Measurements from ENCODE around the gene LSM12.
A peak's percentile ranks its signal among the peaks of the same experiment; 100 is the strongest.
"Not testable (repeated sequence)": the region's sequence is repeated elsewhere in the genome, so short reads cannot be mapped to it uniquely, and the experiment has no call there.

LSM12 gene

DNA sequence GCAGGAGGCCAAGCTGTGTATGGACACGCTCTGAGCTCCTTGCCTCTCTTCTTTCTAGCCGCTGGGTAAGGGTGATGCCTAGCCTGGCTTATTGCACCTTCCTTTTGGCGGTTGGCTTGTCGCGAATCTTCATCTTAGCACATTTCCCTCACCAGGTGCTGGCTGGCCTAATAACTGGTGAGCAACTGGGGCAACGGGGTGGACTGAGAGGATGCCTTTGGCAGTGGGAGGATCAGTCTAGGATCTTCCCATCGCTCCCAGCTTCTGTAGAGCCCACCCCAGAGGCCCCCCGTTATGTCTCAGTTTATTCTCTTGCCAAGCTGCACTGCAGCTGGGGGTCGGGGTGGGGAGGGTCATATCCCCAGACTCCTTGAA, 8.4 kb upstream of the LSM12 start:
- no peak for DNase-seq

DNA sequence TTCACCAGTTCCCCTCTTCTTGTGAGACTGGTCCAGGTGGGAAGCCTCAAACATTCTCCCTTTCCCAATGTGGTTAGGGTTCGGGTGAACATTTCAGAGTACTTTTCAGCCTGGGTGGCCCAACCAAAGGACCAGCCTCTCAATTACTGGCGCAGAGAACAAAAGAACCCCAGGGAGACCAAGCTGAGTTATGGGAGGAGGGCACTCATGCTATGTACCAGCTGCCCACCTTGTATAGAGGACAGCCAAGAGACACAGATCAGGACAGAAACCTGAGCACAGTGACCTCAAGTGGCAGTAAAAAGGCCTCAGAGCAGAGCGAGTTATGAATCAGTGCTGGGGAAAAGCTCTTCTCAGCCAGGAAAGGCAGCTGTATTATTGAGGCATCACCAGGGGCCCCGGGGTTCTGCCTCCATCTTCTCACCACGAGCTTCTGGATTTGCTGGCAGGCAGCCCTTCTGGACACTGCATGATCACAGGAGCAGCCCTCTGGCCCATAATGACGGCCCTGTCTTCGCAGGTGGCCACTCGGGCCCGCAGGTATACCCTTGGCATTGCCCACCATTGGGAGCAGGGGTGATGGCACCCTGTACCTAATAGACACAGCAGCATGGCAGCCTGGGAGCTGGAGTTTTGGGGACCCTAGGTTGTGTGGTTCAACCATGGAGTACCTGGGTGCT, 7.9 kb upstream of the LSM12 start:
- DNase-seq, result peak; percentile 69

DNA sequence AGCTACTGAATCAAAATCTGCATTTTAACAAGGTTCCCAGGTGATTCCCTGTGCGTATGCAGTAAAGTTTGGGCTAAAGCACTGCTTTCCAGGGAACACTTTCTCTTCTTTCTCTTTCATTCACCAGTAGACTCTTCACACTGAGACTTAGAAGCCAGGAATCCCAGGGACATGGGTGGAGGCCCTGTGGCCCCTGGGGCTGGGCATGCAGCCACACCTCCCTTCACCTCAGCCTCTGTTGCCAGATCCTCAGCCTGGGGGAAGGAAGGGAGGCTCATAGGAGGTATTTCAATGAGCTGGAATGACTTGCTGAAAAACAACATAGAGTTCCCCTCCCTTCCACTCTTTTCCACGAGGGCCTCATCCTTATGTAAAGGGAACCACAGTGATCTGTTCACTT, 5.3 kb upstream of the LSM12 start:
- peak; percentile 45 for DNase-seq

DNA sequence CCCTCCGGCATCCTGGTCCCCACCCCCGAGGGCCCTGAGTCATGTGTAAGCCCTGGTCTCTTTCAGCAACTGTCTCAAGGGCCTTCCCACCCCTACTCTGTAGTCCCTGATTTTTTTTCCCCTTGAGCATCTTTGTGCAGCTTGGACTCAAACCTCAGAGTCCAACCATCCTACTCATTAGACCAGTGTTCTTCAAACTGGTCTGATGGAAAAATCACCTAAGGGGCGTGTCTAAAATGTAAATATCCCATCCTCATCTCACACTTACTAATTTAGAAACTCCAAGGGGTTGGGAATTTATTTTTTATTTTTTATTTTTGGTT, 4.7 kb upstream of the LSM12 start:
- DNase-seq, result no peak

DNA sequence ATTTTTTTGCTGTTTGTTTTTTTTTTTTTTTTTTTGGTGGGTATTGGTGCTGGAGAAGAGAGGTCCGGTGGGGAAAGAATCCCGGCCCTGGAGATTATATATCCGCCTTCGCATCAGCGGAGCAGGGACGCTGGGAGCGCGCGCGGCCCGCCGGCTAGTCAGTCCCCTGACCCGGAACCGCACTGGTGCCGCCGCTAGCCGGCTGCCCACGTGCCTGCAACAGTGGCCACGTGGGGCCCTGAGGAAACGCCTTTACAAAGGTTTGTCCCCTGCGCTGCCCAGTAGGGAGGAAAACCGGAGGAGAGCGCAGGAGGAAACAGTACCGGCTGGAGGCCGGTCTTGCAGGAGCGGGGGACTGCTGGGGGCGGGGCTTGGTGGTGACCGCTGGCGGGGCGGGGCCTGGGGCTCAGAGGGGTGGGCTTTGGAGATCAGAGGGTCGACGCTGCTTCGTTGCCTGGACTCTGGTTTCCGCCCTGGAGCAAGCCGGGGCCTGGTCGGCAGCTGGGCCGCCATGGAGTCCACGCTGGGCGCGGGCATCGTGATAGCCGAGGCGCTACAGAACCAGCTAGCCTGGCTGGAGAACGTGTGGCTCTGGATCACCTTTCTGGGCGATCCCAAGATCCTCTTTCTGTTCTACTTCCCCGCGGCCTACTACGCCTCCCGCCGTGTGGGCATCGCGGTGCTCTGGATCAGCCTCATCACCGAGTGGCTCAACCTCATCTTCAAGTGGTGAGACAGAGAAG, 4.2 kb upstream of the LSM12 start, which contains the start of gene G6PC3:
G6PC3 (plus strand) TSS at position 281 of the 743 bp plus-strand sequence; CDS start at position 512, 231 bp downstream.
- DNase-seq, result peak; percentile 100

DNA sequence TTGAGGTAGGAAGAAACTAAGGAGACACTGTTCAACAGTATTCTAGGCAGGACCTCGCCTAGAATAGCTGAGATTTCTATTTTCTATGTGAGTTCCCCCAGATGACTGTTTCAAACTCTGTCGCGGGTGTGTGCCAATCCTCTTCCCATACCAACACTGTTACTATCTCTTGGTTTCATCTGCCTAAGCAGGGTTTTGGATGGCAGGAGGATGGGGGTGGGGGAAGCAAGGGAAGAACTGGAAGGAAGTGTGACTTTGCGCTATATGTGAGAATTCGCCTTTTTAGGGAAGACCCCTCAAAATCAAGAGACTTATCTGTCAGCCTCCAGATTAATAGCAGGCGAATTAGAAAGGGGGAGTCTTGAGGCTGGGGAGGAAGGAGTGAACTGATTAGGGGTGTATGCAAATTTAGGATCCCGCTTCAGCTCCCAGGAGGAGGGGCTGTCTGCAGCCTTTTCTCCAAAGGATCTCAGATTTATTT, 3.5 kb upstream of the LSM12 start:
- no peak for DNase-seq

DNA sequence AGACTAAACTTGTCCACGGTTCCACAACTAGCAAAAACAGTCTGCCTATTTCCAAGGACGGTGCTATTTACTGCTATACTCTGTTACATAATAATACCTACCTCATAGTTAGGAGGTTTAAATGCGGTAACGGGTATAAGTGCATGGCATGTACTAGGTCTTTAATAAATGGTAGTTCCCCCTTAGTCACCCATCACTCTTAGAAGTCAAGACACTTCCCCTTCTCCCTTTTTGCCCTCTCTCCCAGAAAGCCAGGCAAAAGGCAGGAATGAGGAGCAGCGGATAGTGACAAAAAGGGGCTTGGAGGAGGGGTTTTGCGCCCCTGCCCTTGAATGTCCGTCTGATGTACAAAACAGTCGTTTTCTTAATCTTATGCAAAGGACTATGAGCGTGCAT, 1.1 kb upstream of the LSM12 start:
- no peak for DNase-seq

DNA sequence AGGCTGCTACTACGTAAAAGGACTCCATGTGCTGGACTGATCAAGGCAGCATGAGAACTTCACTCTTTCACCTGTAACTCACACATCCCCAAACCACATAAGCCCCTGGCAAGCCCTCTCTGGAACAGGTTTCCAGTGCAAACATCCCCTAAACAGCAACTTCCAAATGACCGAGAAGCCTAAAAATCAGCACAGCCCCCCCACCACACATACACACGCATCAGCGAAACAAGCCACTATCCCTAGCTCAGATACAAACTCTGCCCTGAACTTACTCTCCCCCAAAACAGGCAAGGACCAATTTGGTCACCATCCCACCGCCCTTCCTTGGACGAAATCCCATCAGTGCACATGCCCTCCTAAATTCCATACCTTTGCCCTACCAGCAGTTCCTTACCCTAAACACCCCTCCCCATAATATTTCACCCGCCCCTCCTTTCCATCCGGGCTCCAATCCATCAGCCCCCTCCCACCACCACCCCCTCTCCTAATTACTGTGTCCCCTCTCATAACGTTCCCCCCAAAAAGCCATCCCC, 735 bp downstream of the LSM12 start:
- DNase-seq, result no peak

DNA sequence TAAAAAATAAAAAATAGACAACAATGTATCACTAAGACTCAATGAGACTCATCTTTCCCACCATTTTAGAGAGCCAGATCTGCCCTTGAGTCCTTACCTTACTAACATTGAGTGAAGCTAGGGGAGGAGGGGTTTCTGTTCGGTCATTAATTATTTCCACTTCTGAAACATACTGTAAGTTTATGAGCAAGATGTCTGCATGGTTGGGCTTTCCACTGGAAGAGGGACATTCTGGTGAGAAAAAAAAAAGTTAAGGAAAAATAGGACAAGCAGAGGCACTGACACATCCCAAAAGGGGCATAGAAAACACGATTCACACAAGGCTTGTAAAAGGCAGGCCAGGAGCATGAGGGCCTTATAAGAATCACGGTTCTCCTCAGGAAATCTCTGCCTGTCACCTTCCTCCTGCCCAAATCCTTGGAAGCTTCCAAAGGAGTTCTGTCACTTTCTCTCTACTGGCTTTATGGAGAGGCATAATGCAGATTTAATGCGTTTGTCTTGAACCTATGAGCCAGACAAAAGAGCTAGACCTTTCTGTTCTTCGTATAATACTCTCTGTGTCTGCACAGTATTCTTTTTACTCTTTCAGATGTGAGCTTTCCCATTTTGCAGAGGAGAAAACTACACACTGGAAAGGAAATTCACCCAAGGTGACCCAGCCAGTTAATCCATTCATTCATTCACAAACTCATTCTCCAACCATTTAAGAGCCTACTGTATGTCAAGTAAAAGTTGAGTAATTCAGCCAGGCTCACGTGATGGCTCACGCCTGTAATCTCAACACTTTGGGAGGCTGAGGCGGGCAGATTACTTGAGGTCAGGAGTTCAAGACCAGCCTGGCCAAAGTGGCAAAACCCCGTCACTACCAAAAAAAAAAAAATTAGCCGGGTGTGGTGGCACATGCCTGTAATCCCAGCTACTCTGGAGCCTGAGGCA, 2.5 kb downstream of the LSM12 start:
- no peak for DNase-seq

DNA sequence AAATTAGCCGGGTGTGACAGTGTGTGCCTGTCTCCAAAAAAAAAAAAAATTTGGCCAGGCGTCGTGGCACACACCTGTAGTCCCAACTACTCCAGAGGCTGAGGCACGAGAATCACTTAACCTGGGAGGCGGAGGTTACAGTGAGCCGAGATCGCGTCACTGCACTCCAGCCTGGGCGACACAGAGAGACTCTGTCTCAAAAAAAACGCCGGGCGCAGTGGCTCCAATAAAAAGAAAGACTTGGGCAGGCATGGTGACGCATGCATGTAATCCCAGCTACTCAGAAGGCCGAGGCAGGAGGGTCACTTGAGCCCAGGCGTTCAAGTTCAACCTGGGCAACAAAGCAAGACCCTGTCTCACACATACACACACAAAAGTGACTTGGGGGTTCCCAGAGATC, 3.6 kb downstream of the LSM12 start:
- no peak for DNase-seq

DNA sequence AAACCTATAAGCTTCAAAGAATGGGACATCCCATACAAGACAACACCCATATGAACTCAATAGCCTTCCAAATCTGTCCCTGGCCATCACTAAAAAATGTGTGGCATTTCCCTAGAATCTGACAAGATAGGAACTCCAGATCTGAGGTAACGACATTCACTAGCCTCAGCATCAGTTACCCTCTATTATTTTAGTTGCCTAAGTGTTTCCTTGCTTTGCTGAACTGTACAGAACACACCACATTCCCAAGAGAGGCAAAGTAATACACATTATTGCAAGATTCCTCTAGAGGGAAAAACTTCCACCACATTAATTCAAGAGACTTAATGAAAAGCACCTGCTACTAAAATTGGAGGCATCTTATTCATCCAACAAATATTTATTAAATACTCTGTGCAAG, 5.0 kb downstream of the LSM12 start:
- no peak for DNase-seq

DNA sequence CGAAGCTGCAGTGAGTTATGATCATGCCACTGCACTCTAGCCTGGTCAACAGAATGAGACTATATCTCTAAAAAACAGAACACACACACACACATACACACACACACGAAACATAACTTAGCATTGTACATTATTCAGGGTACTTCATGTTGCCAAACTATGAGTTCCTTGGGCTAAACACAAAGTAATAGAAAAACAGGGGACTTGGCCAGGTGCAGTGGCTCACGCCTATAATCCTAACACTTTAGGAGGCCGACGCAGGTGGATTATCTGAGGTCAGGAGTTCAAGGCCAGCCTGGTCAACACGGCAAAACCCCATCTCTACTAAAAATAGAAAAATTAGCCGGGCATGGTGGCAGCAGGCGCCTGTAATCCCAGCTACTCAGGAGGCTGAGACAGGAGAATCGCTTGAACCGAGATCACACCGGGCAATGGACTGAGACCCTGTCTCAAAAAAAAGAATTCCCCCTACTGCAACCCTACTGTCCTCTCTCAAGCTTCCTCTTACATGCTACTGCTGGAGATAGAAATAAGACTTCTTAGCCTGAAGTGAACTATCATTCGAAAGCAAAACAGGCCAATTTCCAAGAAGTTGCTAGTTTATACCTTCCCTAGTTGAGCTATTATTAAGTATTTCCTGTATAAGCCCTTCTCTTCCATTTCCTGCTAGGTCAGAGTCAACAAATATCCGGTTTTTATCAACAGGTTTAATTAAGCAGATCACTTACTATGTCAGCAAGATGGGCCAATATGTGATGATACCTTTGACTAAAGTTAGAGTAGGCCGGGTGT, 7.2 kb downstream of the LSM12 start:
- DNase-seq, result no peak

DNA sequence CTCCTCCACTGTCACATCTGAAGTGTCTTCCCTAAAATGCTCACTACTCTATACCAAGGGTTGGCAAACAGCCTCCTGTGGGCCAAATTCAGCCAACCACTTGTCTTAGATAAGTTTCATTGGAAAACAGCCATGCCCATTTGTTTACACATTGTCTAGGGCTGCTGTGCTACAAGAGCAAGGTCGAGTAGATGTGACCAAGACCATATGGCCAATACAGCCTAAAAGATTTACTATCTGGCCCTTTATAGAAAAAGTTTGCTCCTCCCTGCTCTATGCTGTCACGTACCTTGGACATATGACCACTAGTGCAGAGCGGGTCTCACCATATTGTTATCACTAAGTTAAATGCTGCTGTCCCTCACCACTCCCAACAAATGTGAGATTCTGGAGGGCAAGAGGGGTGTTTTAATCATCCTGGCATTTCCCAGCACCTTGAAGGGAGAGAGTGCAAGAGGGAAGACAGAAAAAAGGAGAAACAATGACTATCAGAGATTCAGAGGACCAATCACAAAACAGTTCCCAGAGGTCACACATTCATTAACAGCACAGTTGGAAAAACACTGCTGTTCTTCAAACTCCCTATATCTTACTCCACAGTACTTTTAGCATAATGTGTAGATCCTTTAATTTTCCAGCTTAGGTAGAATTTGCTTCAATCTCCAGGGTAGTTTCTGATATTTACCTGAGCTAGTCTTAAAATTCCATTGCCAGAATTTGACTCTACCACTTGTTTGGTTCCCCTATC, 13.2 kb downstream of the LSM12 start:
- peak; percentile 95 for DNase-seq

DNA sequence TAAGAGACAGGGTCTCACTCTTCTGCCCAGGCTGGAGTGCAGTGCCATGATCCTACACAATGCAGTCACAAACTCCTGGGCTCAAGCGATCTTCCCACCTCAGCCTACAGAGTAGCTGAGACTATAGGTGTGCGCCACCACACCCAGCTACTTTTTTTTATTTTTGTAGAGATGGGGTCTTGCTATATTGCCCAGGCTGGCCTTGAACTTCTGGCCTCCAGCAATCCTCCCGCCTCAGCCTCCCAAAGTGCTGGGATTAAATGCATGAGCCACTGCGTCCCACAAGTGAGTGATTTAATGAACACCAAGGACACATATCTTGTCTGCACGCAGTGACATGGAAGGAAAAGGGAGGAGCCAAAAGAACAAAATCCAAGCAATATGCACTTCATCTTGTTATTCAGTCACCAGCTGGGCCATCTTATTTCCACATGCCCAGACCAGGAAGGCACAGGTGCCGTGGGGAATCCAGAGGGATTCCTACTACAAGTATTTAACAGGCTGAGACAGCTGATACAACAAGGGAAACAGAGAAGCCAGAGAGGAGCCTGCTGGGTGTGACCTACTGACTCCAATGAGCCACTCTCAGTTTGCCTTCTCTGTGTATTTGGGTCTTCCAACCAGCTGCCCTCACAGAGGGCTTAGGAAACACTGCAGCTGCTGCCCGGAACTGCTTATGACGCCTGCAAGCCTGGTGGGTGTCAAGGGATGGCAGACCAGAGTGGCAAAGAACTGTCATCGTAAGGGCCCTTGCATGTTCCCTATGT, 17.0 kb downstream of the LSM12 start:
- DNase-seq, result no peak

DNA sequence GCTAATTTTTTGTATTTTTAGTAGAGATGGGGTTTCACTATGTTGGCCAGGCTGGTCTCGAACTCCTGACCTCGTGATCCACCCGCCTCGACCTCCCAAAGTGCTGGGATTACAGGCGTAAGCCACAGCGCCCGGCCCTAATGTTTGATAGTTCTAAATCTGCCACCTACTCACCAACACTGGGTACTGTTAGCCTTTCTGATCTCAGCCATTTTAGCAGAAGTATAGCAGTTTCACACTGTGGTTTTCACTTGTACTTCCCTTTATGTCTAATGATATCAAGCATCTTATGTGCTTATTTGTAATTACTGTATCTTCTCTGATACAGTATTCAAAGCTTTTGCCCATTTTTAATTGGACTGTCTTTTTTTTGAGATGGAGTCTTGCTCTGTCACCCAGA, 19.6 kb downstream of the LSM12 start:
- not testable (repeated sequence) for DNase-seq

DNA sequence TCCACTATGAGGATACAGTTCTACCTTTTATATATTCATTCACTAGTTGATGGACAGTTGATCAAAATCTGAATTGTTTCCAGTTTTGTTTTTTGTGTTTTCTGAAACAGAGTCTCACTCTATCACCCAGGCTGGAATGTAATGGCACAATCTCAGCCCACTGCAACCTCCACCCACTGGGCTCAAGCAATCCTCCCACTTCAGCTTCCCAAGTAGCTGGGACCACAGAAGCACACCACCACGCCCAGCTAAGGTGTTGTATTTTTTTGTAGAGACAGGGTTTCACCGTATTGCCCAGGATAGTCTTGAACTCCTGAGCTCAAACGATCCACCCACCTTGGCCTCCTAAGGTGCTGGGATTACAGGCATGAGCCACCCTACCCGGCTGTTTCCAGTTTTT, 21.0 kb downstream of the LSM12 start:
- DNase-seq, result no peak

DNA sequence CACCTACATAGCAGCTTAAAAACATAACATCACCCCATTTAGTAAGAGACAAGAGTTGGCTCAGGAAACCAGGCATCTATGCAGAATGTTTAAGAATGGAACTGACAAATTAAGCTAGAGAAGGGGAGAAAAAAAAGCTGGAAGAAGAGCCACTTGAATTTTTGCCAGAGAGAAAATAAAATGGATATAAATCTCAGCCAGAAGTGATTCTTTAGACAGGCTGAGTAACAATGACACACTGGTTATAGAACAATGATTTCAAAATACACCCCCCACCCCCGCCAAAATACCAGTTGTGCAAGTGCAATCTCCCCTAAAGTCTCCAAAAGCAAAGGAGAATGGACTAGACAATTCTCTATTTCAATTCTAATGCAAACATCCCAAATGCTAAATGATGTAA, 22.4 kb downstream of the LSM12 start:
- DNase-seq, result no peak

DNA sequence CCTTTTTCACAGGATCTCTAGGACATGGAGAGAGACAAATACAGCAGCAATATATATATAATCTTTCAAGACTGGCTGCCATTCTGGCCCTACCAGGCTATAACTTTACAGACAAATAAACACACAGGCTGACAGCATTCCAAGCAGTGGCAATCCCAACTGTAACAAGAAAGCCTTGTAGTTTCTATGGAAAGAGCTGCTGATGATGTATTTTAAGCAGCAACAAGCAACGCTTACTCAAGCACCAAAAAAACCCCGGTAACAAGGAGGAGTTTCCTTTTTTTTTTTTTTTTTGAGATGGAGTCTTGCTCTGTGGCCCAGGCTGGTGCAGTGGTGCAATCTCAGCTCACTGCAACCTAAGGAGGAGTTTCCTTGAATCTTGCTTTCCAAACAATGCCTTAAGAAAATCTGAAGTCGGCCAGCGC, 23.2 kb downstream of the LSM12 start:
- DNase-seq, result no peak

DNA sequence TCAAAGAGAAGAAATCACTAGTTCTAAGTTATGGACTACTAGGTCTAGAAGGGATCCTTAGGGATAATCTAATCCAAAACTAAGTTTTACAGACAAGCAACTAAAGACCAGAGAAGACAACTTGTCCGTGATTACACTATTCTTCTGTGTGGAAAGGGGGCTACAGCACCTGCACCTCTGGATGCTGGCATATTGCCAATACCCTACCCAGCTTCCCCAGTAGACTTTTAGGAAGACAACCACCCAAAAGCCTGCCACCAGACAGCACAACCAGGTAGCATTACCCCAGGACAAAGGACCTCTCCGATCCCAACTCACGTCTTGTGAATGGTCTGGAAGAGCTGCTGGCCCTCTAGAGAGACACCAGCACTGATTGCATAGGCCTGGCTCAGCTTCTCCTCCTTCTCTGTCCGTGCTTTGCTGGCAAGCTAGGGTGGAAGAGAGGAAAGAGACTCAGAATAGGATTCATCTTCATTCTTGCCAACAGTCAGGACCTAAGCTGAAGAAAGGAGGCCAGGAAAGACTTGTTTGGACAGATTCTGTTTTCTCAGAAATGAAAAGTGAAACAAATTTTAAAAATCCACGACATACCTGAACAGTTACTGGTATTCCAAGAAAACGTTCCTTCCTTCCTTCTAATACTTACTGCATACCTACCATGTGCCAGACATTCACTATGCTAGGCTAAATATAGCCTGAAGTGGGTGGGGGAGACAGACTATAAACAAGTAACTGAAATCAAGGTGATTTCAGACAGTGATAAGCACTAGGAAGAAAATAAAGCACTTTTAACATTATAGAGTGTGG, 26.4 kb downstream of the LSM12 start:
- no peak for DNase-seq

DNA sequence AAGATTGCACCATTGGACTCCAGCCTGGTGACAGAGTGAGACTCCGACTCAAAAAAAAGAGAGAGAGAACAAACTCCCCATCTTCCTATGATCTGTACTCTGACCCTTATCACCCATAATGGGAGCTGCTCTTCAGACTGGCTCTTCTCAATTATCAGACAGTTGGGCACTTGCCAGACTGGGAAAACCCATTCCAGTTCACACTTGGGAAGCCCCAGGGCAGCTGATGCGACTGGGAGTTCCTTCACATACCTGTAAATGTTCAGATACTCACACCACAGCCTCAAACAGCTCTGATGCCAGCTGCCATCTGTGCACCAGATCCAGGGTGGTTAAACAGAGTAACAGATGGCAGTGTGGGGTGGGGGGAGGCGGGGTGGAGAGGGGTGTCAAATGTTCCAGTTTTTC, 27.9 kb downstream of the LSM12 start:
- peak; percentile 77 for DNase-seq
